Prostate gland (tissue), 2 donors: Measurements from ENCODE around the gene STK17A. TPM values are rescaled to one million over a fixed set of nuclear protein-coding genes. Genes with fewer than 3 reads are reported as not detected.

Experiments
- DNase-seq: peaks from one replicate; pipeline ENCODE4 v3.0.0-alpha.2; 2019; ENCODE audit warnings: low spot score
- H3K27ac ChIP-seq, 2 donors: fragments of 200-600 bp; sonication (generic); 2 replicates each; pipeline ENCODE4 v1.5.1; 2017 to 2019
- H3K27me3 ChIP-seq: fragments of 200-600 bp; sonication (generic); replicated peaks from 2 replicates; pipeline ENCODE4 v1.5.1; 2019; ENCODE audit not compliant: insufficient read depth
- H3K36me3 ChIP-seq, 2 donors: fragments of 200-600 bp; sonication (generic); 1 replicate in 1 of 2; 2 replicates in 1 of 2; pipeline versions ENCODE4 v1.5.1 to v1.8.1; 2017 to 2019
- H3K4me1 ChIP-seq: fragments of 200-600 bp; sonication (generic); replicated peaks from 2 replicates; pipeline ENCODE4 v1.5.1; 2019
- H3K4me3 ChIP-seq, 2 donors: fragments of 200-600 bp; sonication (generic); 2 replicates each; pipeline ENCODE4 v1.5.1; 2017 to 2019
- H3K9me3 ChIP-seq: fragments of 200-600 bp; sonication (generic); 2 replicates; pipeline ENCODE4 v1.5.1; 2017
- POLR2A ChIP-seq: fragments of 450-650 bp; IDR thresholded peaks from one replicate; pipeline ENCODE4 v1.6.1; 2016; ENCODE audit warnings: antibody characterized with exemption, mild to moderate bottlenecking
- POLR2AphosphoS5 ChIP-seq: sonication (generic); formaldehyde crosslinking; IDR thresholded peaks from one replicate; pipeline ENCODE4 v1.6.1; 2017; ENCODE audit warnings: antibody characterized with exemption
- WGBS: methylation state at CpG from one replicate; pipeline ENCODE4 v1.1.5; 2018; 5-methylcytosine and 5-hydroxymethylcytosine counted together
- intact Hi-C: fragments of 100-400 bp; cut with DNase I; formaldehyde crosslinking; loops from one replicate; pipeline ENCODE4 v1.14.2; 2022
- total RNA-seq, 2 donors: library from RNA; depleted of rRNA; stranded (reverse); fragments of >200 nt; gene quantifications; one replicate each; pipeline ENCODE4 v1.1.0, GENCODE V29; 2016
- TF ChIP-seq, protein P1 (sequence below), 4 experiments: fragments of 200-600 bp in 2 of 4; fragments of 450-650 bp in 2 of 4; sonication (generic) in 2 of 4; IDR thresholded peaks; 1 replicate in 3 of 4; 2 replicates in 1 of 4; pipeline ENCODE4 v1.5.1; 2016 to 2019; ENCODE audit warnings: antibody characterized with exemption in 4 of 4, mild to moderate bottlenecking in 2 of 4, moderate library complexity in 2 of 4

Gene STK17A
- total RNA-seq, 2 donors from 2014 or later, result 6.8 to 8.2 TPM

DNA sequence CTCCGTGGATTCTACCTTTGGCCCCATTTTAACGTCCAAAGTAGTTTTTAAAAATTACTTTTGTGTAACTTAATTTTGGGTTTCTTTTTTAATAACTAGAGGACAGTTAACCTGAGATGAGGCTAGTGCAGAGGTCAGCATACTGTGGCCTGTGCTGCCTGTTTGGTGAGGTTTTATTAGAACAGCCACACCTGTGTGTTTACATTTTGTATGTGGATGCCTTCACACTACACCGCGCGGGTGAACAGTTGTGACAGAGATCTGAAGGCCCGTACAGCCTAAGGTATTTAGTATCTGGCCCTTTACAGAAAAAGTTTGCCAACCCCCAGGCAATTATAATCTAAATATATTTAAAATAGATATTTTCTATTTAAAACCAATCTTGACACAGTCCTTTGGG lies 46.9 kb downstream of the STK17A start:
- no peak for DNase-seq
- WGBS, result 60% methylated on average over 6 of the region's 6 CpGs
- Histone ChIP-seq H3K4me1 (no peaks in the 10 kb centered on the region), H3K4me3 (no peak overlapping the region), H3K36me3 (no peaks in the 10 kb centered on the region), H3K27ac (no peak overlapping the region), H3K9me3 (no peaks in the 10 kb centered on the region), H3K27me3 (no peaks in the 10 kb centered on the region)
- TF ChIP-seq POLR2A, result no peak
- TF ChIP-seq POLR2AphosphoS5, result no peak
- TF ChIP-seq, protein P1, sequence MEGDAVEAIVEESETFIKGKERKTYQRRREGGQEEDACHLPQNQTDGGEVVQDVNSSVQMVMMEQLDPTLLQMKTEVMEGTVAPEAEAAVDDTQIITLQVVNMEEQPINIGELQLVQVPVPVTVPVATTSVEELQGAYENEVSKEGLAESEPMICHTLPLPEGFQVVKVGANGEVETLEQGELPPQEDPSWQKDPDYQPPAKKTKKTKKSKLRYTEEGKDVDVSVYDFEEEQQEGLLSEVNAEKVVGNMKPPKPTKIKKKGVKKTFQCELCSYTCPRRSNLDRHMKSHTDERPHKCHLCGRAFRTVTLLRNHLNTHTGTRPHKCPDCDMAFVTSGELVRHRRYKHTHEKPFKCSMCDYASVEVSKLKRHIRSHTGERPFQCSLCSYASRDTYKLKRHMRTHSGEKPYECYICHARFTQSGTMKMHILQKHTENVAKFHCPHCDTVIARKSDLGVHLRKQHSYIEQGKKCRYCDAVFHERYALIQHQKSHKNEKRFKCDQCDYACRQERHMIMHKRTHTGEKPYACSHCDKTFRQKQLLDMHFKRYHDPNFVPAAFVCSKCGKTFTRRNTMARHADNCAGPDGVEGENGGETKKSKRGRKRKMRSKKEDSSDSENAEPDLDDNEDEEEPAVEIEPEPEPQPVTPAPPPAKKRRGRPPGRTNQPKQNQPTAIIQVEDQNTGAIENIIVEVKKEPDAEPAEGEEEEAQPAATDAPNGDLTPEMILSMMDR (IDR thresholded peaks at IDR 0.05), result no peak
- intact Hi-C loops, result no loop called here

- no peaks in the 10 kb centered on the region for H3K9me3 ChIP-seq
- no peak for TF ChIP-seq POLR2AphosphoS5
- no peak for TF ChIP-seq POLR2A
- TF ChIP-seq, protein P1 (IDR thresholded peaks at IDR 0.05), result no peak
- WGBS, result 79% methylated on average over 3 of the region's 3 CpGs
- no peak overlapping the region for H3K27ac ChIP-seq
- H3K36me3 ChIP-seq, result no peaks in the 10 kb centered on the region
- DNase-seq, result no peak
- intact Hi-C loops, result no loop called here
- no peaks in the 10 kb centered on the region for H3K27me3 ChIP-seq
- H3K4me3 ChIP-seq, result no peak overlapping the region
- H3K4me1 ChIP-seq, result no peaks in the 10 kb centered on the region
These were observed 47.6 kb downstream of the STK17A start for GRCh38 chr7:43630482-43630881.

- Histone ChIP-seq H3K27me3 (no peaks in the 10 kb centered on the region), H3K36me3 (no peaks in the 10 kb centered on the region), H3K27ac (no peak overlapping the region), H3K9me3 (no peaks in the 10 kb centered on the region), H3K4me1 (no peaks in the 10 kb centered on the region), H3K4me3 (no peak overlapping the region)
- WGBS, result 97% methylated on average over 2 of the region's 2 CpGs
- intact Hi-C loops, result no loop called here
- DNase-seq, result no peak
- no peak for TF ChIP-seq POLR2A
- TF ChIP-seq, protein P1 (IDR thresholded peaks at IDR 0.05), result no peak
- TF ChIP-seq POLR2AphosphoS5, result no peak
These were observed 48.7 kb downstream of the STK17A start for GRCh38 chr7:43631559-43631958.

- Histone ChIP-seq H3K4me3 (no peak overlapping the region), H3K27ac (no peak overlapping the region), H3K9me3 (no peaks in the 10 kb centered on the region), H3K36me3 (no peaks in the 10 kb centered on the region), H3K27me3 (no peaks in the 10 kb centered on the region), H3K4me1 (no peaks in the 10 kb centered on the region)
- 75% methylated on average over 4 of the region's 4 CpGs for WGBS
- no peak for DNase-seq
- no peak for TF ChIP-seq POLR2A
- TF ChIP-seq POLR2AphosphoS5, result no peak
- TF ChIP-seq, protein P1 (IDR thresholded peaks at IDR 0.05), result no peak
- intact Hi-C loops, result no loop called here
These were observed 49.8 kb downstream of the STK17A start for GRCh38 chr7:43632746-43633145.

- Histone ChIP-seq H3K9me3 (no peaks in the 10 kb centered on the region), H3K4me3 (no peak overlapping the region), H3K4me1 (no peaks in the 10 kb centered on the region), H3K27me3 (no peaks in the 10 kb centered on the region), H3K36me3 (no peaks in the 10 kb centered on the region), H3K27ac (no peak overlapping the region)
- 100% methylated on average over 2 of the region's 2 CpGs for WGBS
- TF ChIP-seq POLR2A (no peak), POLR2AphosphoS5 (no peak)
- TF ChIP-seq, protein P1 (IDR thresholded peaks at IDR 0.05), result no peak
- intact Hi-C loops, result no loop called here
- no peak for DNase-seq
These were observed 51.5 kb downstream of the STK17A start for GRCh38 chr7:43634384-43634783.
